ENCODE measurements around the gene ARHGAP18. TPM values are rescaled to one million over a fixed set of nuclear protein-coding genes. Genes with fewer than 3 reads are reported as not detected.
A peak's percentile ranks its signal among the peaks of the same experiment; 100 is the strongest.

Gene ARHGAP18
- total and polyA plus RNA-seq, 10 of the 15 experiments (the other 5 are each of a cell fraction or from before 2014, with no cell fraction given) = 18.2 to 52.2 (median 31.7) TPM

- TF ChIP-seq, protein P1, sequence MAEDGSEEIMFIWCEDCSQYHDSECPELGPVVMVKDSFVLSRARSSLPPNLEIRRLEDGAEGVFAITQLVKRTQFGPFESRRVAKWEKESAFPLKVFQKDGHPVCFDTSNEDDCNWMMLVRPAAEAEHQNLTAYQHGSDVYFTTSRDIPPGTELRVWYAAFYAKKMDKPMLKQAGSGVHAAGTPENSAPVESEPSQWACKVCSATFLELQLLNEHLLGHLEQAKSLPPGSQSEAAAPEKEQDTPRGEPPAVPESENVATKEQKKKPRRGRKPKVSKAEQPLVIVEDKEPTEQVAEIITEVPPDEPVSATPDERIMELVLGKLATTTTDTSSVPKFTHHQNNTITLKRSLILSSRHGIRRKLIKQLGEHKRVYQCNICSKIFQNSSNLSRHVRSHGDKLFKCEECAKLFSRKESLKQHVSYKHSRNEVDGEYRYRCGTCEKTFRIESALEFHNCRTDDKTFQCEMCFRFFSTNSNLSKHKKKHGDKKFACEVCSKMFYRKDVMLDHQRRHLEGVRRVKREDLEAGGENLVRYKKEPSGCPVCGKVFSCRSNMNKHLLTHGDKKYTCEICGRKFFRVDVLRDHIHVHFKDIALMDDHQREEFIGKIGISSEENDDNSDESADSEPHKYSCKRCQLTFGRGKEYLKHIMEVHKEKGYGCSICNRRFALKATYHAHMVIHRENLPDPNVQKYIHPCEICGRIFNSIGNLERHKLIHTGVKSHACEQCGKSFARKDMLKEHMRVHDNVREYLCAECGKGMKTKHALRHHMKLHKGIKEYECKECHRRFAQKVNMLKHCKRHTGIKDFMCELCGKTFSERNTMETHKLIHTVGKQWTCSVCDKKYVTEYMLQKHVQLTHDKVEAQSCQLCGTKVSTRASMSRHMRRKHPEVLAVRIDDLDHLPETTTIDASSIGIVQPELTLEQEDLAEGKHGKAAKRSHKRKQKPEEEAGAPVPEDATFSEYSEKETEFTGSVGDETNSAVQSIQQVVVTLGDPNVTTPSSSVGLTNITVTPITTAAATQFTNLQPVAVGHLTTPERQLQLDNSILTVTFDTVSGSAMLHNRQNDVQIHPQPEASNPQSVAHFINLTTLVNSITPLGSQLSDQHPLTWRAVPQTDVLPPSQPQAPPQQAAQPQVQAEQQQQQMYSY (CRISPR knock-in tag; IDR thresholded peaks at IDR 0.05) = no peak
- TF ChIP-seq EP300 (IDR thresholded peaks at IDR 0.05; ENCODE audit: borderline replicate concordance in 1 of 2, control insufficient read depth in 1 of 2, low read depth in 2 of 2, low read length in 2 of 2) (peak in 1 of 2 experiments; percentile 62; a peak in 1 of 4 replicates), TCF3 (IDR thresholded peaks at IDR 0.05; ENCODE audit: borderline replicate concordance, insufficient read depth, low read depth, low read length) (peak; percentile 14; the same call in 1 of the 2 replicates), SP1 (IDR thresholded peaks at IDR 0.05; ENCODE audit: low read depth, low read length) (no peak), SREBF1 (IDR thresholded peaks at IDR 0.05; ENCODE audit: low read length) (no peak), EZH2 (IDR thresholded peaks at IDR 0.05; ENCODE audit: borderline replicate concordance, control insufficient read depth, low read depth, low read length) (no peak), IRF3 (IDR thresholded peaks at IDR 0.05) (no peak), SREBF2 (IDR thresholded peaks at IDR 0.05; ENCODE audit: low read length) (no peak), FOXK2 (IDR thresholded peaks at IDR 0.05) (no peak), TCF12 (IDR thresholded peaks at IDR 0.05; ENCODE audit: low read depth, low read length) (peak; percentile 27; the same call in 1 of the 2 replicates), MLLT1 (IDR thresholded peaks at IDR 0.05) (peak; percentile 97), NR2F1 (conservative IDR thresholded peaks at IDR 0.05) (peak; percentile 94), JUNB (IDR thresholded peaks at IDR 0.05) (no peak; the same call in 1 of the 2 replicates)
- TF ChIP-seq, protein P2, sequence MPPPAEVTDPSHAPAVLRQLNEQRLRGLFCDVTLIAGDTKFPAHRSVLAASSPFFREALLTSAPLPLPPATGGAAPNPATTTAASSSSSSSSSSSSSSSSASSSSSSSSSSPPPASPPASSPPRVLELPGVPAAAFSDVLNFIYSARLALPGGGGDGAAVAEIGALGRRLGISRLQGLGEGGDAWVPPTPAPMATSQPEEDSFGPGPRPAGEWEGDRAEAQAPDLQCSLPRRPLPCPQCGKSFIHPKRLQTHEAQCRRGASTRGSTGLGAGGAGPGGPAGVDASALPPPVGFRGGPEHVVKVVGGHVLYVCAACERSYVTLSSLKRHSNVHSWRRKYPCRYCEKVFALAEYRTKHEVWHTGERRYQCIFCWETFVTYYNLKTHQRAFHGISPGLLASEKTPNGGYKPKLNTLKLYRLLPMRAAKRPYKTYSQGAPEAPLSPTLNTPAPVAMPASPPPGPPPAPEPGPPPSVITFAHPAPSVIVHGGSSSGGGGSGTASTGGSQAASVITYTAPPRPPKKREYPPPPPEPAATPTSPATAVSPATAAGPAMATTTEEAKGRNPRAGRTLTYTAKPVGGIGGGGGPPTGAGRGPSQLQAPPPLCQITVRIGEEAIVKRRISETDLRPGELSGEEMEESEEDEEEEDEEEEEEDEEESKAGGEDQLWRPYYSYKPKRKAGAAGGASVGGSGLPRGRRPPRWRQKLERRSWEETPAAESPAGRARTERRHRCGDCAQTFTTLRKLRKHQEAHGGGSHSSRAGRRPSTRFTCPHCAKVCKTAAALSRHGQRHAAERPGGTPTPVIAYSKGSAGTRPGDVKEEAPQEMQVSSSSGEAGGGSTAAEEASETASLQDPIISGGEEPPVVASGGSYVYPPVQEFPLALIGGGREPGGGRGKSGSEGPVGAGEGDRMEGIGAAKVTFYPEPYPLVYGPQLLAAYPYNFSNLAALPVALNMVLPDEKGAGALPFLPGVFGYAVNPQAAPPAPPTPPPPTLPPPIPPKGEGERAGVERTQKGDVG (CRISPR knock-in tag; IDR thresholded peaks at IDR 0.05) = no peak
- TF ChIP-seq, protein P3, sequence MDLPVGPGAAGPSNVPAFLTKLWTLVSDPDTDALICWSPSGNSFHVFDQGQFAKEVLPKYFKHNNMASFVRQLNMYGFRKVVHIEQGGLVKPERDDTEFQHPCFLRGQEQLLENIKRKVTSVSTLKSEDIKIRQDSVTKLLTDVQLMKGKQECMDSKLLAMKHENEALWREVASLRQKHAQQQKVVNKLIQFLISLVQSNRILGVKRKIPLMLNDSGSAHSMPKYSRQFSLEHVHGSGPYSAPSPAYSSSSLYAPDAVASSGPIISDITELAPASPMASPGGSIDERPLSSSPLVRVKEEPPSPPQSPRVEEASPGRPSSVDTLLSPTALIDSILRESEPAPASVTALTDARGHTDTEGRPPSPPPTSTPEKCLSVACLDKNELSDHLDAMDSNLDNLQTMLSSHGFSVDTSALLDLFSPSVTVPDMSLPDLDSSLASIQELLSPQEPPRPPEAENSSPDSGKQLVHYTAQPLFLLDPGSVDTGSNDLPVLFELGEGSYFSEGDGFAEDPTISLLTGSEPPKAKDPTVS (IDR thresholded peaks at IDR 0.05; ENCODE audit: low read depth, low read length) = no peak
Measured at GRCh38 chr6:129671442-129672340, 38.3 kb downstream of the ARHGAP18 start (continued).

All from GM12878 (cell line).